ENCODE results near the gene ATP1B4.

The ATP1B4 gene

GRCh38 chrX:120377179-120377578, 15.3 kb downstream of the ATP1B4 start:
- DNase-seq: no peak

DNA sequence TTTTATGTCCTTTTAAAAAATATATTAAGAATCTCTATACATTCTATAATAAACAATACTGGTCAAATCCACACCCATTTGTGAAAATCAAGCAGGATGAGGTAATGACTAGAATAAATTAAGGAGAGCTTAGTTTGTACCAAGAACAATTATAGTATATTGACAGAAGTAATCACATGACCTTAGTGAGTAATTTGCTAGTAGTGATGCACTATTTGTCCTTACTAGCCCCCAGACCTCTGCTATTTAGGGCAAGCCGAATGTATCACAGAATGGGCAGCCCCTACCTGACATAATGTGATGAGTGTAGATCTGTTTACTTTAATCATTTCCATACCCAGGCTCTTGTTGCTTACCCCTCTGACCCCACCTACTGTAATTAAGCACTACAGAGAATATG, 15.8 kb downstream of the ATP1B4 start:
- no peak for DNase-seq

- no peak for DNase-seq
Measured at GRCh38 chrX:120378570-120378969, 16.7 kb downstream of the ATP1B4 start.

DNA sequence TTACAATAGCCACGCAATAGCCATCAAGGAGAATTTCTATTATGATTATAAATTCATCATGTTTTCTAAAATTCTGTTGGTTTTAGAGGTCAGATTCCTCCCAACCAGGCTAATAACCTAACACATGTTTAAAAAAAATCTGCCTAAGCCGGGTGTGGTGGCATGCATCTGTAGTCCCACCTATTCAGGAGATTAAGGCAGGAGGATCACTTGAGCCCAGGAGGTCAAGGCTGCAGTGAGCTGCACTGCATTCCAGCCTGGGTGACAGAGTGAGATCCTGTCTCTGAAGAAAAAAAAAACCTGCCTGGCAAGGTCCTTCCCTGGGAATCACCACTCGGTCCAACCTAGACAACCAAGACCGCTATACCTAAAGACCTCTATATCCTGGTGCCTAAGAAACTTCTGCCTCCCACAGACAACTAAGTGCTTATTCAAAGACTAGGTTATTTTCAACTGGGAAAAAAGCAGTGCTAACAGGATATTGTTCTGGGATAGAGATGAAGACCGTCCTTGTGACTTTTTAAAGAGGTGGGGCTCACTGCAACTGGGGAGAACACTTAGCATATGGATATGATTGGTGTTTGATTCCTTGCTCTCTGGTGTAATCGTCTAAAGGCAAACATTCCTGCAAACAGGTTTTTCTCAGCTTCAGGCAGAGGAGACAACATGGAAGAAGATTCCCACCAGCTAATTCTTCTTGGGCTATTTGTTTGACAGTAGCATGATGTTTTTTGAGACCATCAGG, 18.2 kb downstream of the ATP1B4 start:
- no peak for DNase-seq

DNA sequence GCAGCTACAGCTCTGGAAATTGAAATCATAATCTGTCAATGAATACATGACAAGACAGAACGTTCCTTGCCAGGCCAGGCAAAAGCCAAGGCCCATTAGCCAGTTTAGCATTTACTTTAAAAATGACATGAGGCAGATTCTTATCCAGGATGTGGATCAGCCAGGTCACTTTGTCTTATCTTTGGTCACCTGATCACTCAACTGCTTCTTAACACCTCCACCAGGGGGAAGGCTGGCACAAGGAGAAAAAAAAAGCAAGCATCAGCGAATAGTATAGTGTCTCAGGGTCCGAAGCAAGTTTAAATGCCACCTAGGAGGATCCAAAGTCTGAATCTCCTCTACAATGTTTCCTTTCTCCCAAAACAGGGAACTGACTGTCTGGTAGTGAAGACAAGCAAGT, 18.8 kb downstream of the ATP1B4 start:
- DNase-seq: peak; percentile 17

DNA sequence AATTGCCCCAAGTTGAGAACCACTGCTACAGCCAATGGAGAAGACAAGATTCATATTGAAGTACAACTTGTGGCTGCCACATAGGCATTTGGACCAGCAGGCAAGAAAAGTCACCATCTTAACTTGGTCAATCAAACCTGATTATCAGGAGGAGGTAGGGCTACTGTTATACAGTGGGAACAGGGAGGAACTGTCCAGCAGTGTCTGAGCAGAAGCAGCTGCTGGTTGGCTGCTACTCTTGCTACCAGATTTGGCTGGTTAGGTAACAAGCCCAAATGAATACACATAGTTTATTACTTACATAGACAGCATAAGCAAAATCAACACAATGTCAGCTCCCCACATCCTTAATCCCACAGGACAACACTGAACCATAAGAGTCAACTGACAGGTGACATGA, 39.4 kb downstream of the ATP1B4 start:
- no peak for DNase-seq

GRCh38 chrX:120402369-120402768, 40.5 kb downstream of the ATP1B4 start:
- DNase-seq: no peak

DNA sequence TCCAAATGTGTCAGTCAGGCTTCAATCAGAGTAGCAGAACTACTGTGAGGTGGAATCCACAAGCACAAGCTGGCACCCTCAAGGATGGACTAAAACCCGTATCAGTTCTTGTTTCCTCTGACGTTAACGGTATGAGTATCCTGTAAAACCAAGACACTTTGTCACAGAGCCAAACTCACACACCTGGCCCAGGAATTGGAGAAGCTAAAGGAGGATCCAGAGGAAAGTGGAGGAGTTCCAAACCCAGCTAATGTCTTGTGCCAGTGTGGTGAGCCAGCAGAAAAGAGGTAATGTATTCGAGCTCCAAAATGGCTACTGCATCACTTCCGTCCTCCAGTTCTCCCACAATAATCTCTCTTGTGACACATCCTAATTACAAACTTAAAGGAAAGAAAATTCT, 44.7 kb downstream of the ATP1B4 start:
- DNase-seq: no peak

GRCh38 chrX:120408168-120408567, 46.3 kb downstream of the ATP1B4 start:
- no peak for DNase-seq

DNA sequence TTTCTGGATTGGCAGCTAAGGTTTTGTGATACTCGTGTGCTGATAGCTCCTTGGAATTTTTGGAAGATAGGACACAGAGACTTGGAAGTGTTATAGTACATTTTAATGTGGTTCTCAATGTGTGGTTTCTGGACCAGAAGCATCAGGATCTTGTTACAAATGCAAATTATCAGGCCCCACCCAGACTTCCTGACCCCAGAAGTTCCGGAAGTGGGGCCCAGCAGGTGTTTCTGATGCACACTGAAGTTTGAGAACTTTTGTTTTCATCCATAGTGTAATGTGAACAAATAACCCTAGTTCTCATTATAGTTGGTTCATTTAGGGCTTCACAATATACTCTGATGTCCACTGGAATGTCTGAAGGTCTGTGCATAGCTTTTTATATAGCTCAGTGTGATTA, 57.6 kb downstream of the ATP1B4 start:
- no peak for DNase-seq

- DNase-seq: no peak
Measured at GRCh38 chrX:120426599-120426998, 64.7 kb downstream of the ATP1B4 start.

DNA sequence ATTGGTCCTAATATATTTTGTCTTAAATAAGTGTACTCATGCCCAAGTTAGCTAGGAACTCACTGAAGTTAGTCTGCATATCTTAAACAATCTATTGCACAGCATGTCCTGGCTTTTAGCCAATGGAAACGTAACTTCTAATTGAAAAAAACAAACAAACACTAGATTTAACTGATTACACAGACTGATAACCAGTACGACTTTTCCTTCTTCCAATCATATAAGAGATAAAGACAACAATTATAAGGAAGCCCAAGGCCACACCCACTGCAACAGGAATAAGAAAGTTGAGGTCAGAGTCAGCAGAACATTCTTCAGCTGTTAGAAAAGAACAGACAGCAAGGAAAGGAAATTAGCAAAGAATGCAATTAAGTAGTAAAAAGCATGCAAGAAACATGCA, 66.4 kb downstream of the ATP1B4 start:
- DNase-seq: no peak

- DNase-seq: peak; percentile 18
Measured at GRCh38 chrX:120429776-120430540, 68.1 kb downstream of the ATP1B4 start.

Measured in activated CD4-positive, alpha-beta T cell treated with anti-CD3 and anti-CD28 coated beads, Interleukin-10, Interleukin-2, amounts not matched to agents 100 ng/mL and 50 ng/mL, durations not matched to agents 16 hours and 8 hours (primary cell).